Subcutaneous adipose tissue (tissue), 4 donors: ENCODE measurements around the gene MRPL55. TPM values are rescaled to one million over a fixed set of nuclear protein-coding genes. Genes with fewer than 3 reads are reported as not detected.

Experiments
- CTCF ChIP-seq: fragments of 450-650 bp; IDR thresholded peaks from one replicate; pipeline ENCODE4 v1.5.1; 2016; ENCODE audit warnings: low read depth, mild to moderate bottlenecking, control low read depth, antibody characterized with exemption, moderate library complexity
- total RNA-seq, 4 donors: library from RNA; depleted of rRNA; stranded (reverse); fragments of >200 nt; gene quantifications; one replicate each; pipeline ENCODE4 v1.1.0, GENCODE V29; 2016

Gene MRPL55
- total RNA-seq, 4 donors from 2014 or later = 45.3 to 102 (median 49.9) TPM

GRCh38 chr1:228074954-228075730, 34.0 kb downstream of the MRPL55 start:
- TF ChIP-seq CTCF = no peak

GRCh38 chr1:228073857-228074545, 35.1 kb downstream of the MRPL55 start:
- TF ChIP-seq CTCF = no peak

GRCh38 chr1:228073061-228073856, 35.8 kb downstream of the MRPL55 start:
- TF ChIP-seq CTCF = no peak

- no peak for TF ChIP-seq CTCF
These were observed 36.4 kb downstream of the MRPL55 start for GRCh38 chr1:228072658-228073043.

- no peak for TF ChIP-seq CTCF
These were observed 37.1 kb downstream of the MRPL55 start for GRCh38 chr1:228071839-228072657.

GRCh38 chr1:228070851-228071250, 38.2 kb downstream of the MRPL55 start:
- TF ChIP-seq CTCF = no peak
